ENCODE measurements around the gene HBS1L.

GRCh38 chr6:135044639-135045038, 10.0 kb downstream of the HBS1L start:
- TF ChIP-seq, protein P1, sequence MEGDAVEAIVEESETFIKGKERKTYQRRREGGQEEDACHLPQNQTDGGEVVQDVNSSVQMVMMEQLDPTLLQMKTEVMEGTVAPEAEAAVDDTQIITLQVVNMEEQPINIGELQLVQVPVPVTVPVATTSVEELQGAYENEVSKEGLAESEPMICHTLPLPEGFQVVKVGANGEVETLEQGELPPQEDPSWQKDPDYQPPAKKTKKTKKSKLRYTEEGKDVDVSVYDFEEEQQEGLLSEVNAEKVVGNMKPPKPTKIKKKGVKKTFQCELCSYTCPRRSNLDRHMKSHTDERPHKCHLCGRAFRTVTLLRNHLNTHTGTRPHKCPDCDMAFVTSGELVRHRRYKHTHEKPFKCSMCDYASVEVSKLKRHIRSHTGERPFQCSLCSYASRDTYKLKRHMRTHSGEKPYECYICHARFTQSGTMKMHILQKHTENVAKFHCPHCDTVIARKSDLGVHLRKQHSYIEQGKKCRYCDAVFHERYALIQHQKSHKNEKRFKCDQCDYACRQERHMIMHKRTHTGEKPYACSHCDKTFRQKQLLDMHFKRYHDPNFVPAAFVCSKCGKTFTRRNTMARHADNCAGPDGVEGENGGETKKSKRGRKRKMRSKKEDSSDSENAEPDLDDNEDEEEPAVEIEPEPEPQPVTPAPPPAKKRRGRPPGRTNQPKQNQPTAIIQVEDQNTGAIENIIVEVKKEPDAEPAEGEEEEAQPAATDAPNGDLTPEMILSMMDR (conservative IDR thresholded peaks at IDR 0.05 in 1 of 2, IDR thresholded peaks at IDR 0.05 in 1 of 2; ENCODE audit: extremely low read depth in 1 of 2, insufficient read depth in 1 of 2, low read depth in 1 of 2, low read length in 2 of 2) = no peak
- no peak for TF ChIP-seq EZH2 (IDR thresholded peaks at IDR 0.05; ENCODE audit: borderline replicate concordance, low read length)
